ENCODE results near the gene KLF4.

GRCh38 chr9:107504585-107505455 is 15.3 kb upstream of the KLF4 start:
- TF ChIP-seq RARB (CRISPR knock-in tag; IDR thresholded peaks at IDR 0.05), result no peak
- no peak for TF ChIP-seq PATZ1 (CRISPR knock-in tag; IDR thresholded peaks at IDR 0.05; ENCODE audit: borderline replicate concordance)
- TF ChIP-seq ISL1 (CRISPR knock-in tag; IDR thresholded peaks at IDR 0.05), result no peak

All from SK-N-SH treated with all-trans-retinoic acid at 6 μM for 48 hours (cell line).